ENCODE data around the gene PNMT.
A peak's percentile ranks its signal among the peaks of the same experiment; 100 is the strongest.

Gene PNMT, protein sequence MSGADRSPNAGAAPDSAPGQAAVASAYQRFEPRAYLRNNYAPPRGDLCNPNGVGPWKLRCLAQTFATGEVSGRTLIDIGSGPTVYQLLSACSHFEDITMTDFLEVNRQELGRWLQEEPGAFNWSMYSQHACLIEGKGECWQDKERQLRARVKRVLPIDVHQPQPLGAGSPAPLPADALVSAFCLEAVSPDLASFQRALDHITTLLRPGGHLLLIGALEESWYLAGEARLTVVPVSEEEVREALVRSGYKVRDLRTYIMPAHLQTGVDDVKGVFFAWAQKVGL

DNA sequence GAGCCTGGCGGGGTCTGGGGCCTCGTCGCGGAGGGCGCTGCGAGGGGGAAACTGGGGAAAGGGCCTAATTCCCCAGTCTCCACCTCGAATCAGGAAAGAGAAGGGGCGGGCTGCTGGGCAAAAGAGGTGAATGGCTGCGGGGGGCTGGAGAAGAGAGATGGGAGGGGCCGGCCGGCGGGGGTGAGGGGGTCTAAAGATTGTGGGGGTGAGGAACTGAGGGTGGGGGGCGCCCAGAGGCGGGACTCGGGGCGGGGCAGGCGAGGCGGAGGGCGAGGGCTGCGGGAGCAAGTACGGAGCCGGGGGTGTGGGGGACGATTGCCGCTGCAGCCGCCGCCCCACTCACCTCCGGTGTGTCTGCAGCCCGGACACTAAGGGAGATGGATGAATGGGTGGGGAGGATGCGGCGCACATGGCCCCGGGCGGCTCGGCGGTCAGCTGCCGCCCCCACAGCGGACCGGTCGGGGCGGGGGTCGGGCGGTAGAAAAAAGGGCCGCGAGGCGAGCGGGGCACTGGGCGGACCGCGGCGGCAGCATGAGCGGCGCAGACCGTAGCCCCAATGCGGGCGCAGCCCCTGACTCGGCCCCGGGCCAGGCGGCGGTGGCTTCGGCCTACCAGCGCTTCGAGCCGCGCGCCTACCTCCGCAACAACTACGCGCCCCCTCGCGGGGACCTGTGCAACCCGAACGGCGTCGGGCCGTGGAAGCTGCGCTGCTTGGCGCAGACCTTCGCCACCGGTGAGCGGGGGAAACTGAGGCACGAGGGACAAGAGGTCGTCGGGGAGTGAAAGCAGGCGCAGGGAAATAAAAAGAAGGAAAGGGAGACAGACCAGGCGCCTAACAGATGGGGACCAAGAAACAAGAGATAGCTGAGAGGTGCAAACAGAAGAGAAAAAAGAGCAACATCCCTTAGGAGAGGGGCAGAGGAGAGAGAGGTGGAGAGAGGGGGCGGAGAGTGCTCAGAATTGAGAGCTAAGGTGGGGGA is at the start of gene PNMT:
TSS of gene PNMT (plus strand) at position 509 of the 980 bp plus-strand sequence. CDS start at position 532, 23 bp downstream.
- Histone ChIP-seq H3K9me3 (ENCODE audit: insufficient read depth, low read length) (no peaks in the 10 kb centered on the region), H3K9ac (ENCODE audit: insufficient read length, low read depth) (peak within 1 kb of the TSS; percentile 72), H3K4me1 (ENCODE audit: insufficient read depth, insufficient read length) (peaks cover 33% of the 10 kb centered on the region), H3K27me3 (ENCODE audit: insufficient read depth, insufficient read length) (peaks cover 36% of the 10 kb centered on the region), H3K4me3 (ENCODE audit: insufficient read length, low read depth) (peak within 1 kb of the TSS; percentile 39), H3K36me3 (ENCODE audit: insufficient read depth, insufficient read length, low read length) (no peaks in the 10 kb centered on the region)
- no peak for DNase-seq (ENCODE audit: low read depth, low spot score)
- no peak for TF ChIP-seq YY1 (IDR thresholded peaks at IDR 0.05; ENCODE audit: insufficient read depth, insufficient read length)
- TF ChIP-seq SUZ12 (IDR thresholded peaks at IDR 0.05; ENCODE audit: extremely low read depth, insufficient read depth, insufficient read length), result no peak
- TF ChIP-seq ZNF274 (IDR thresholded peaks at IDR 0.05; ENCODE audit: low read depth, low read length), result no peak

DNA sequence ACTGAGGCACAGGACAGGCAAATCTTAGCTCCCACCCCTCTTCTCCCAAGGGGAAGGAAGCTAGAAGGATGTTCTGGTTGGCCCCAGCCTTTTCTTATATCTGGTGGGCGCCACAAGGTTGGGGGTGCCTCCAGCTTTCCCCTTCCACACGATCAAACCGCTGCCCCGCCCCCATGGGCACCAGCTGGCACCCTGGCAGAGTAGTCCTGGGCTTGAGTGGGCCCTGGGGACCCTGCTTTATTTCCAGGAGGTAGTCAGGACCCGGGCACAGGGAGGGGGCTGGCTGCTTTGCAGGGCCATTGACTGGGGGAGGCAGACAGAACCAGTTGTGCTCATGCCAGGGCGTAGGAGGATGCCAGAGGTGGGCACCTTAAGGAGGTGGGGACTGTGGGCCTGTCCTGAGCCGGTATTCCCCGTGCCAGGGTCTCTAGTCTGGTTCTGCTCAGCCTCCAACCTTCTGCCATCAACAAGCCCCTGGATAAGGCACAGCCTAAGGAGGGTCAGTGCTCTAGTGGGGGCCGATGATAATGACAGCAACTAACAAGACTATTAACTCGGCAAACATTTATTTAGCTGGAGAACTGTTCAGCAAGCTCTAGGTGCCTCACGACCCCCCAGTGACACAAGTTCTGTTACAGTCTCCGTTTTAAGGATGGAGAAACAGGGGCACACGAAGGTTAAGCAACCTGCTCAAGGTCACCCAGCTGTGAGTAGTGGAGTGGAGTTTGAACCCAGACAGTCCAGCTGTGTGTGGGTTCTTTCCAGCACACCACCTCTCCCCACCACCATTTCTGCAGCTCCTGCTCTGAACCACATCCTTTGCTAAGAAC is 49.1 kb upstream of the PNMT start:
- Histone ChIP-seq H3K9ac (ENCODE audit: insufficient read length, low read depth) (no peak overlapping the region), H3K36me3 (ENCODE audit: insufficient read depth, insufficient read length, low read length) (no peaks in the 10 kb centered on the region), H3K27me3 (ENCODE audit: insufficient read depth, insufficient read length) (peaks cover 76% of the 10 kb centered on the region), H3K9me3 (ENCODE audit: insufficient read depth, low read length) (no peaks in the 10 kb centered on the region), H3K4me3 (ENCODE audit: insufficient read length, low read depth) (no peak overlapping the region), H3K4me1 (ENCODE audit: insufficient read depth, insufficient read length) (no peaks in the 10 kb centered on the region)
- no peak for DNase-seq (ENCODE audit: low read depth, low spot score)
- no peak for TF ChIP-seq YY1 (IDR thresholded peaks at IDR 0.05; ENCODE audit: insufficient read depth, insufficient read length)
- TF ChIP-seq SUZ12 (IDR thresholded peaks at IDR 0.05; ENCODE audit: extremely low read depth, insufficient read depth, insufficient read length), result no peak
- TF ChIP-seq ZNF274 (IDR thresholded peaks at IDR 0.05; ENCODE audit: low read depth, low read length), result no peak

GRCh38 chr17:39619786-39620101 is 48.5 kb upstream of the PNMT start:
- no peak overlapping the region for H3K4me3 ChIP-seq (ENCODE audit: insufficient read length, low read depth)
- DNase-seq (ENCODE audit: low read depth, low spot score), result no peak
- TF ChIP-seq YY1 (IDR thresholded peaks at IDR 0.05; ENCODE audit: insufficient read depth, insufficient read length), result no peak
- no peak for TF ChIP-seq SUZ12 (IDR thresholded peaks at IDR 0.05; ENCODE audit: extremely low read depth, insufficient read depth, insufficient read length)
- no peak for TF ChIP-seq ZNF274 (IDR thresholded peaks at IDR 0.05; ENCODE audit: low read depth, low read length)
- peaks cover 74% of the 10 kb centered on the region for H3K27me3 ChIP-seq (ENCODE audit: insufficient read depth, insufficient read length)
- H3K9ac ChIP-seq (ENCODE audit: insufficient read length, low read depth), result no peak overlapping the region
- no peaks in the 10 kb centered on the region for H3K9me3 ChIP-seq (ENCODE audit: insufficient read depth, low read length)
- H3K36me3 ChIP-seq (ENCODE audit: insufficient read depth, insufficient read length, low read length), result no peaks in the 10 kb centered on the region
- H3K4me1 ChIP-seq (ENCODE audit: insufficient read depth, insufficient read length), result no peaks in the 10 kb centered on the region

DNA sequence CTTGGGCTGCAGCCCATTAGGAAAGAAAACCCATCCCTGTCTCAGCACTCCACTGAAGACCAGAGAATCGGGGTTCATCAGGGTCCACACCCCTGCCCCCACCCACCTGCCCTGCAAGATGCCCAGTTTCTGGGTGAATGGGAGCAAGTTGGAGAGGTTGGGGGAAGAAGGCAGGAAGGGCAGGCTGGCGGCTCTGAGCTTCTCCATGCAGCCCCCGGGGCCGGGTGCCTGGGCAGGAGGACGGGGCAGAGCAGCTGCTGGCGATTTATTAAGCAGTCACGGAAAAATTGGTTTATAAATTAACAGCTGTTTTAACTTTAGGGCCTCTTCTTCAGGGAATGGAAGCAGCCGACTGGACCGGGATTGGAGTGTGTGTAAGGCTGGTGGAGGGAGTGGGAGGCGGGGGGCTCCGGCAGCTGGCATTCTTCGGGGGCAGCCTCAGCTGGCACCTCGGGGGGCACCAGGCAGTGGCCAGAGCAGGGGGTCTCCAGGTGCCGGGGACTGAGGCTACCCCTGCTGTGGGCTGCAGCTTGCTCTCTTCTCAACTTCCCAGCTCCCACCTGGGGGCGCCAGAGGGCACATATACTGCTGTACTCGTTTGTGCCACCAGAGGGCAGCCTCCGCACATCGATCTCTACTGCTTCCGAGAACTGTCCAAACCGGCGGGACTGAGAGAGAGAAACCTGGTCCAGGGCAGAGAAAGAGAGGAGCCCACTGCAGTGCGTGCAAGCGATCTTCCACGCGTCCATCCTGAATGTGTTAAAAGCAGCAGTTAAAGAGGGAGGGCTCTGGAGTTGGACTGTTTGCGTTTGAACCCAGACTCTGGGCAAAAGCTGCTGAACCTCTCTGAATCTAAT is 46.5 kb upstream of the PNMT start:
- Histone ChIP-seq H3K36me3 (ENCODE audit: insufficient read depth, insufficient read length, low read length) (no peaks in the 10 kb centered on the region), H3K9ac (ENCODE audit: insufficient read length, low read depth) (no peak overlapping the region), H3K4me3 (ENCODE audit: insufficient read length, low read depth) (no peak overlapping the region), H3K4me1 (ENCODE audit: insufficient read depth, insufficient read length) (peaks cover 4% of the 10 kb centered on the region), H3K9me3 (ENCODE audit: insufficient read depth, low read length) (no peaks in the 10 kb centered on the region), H3K27me3 (ENCODE audit: insufficient read depth, insufficient read length) (peaks cover 76% of the 10 kb centered on the region)
- TF ChIP-seq SUZ12 (IDR thresholded peaks at IDR 0.05; ENCODE audit: extremely low read depth, insufficient read depth, insufficient read length), result no peak
- no peak for TF ChIP-seq ZNF274 (IDR thresholded peaks at IDR 0.05; ENCODE audit: low read depth, low read length)
- no peak for TF ChIP-seq YY1 (IDR thresholded peaks at IDR 0.05; ENCODE audit: insufficient read depth, insufficient read length)
- DNase-seq (ENCODE audit: low read depth, low spot score), result peak; percentile 60

DNA sequence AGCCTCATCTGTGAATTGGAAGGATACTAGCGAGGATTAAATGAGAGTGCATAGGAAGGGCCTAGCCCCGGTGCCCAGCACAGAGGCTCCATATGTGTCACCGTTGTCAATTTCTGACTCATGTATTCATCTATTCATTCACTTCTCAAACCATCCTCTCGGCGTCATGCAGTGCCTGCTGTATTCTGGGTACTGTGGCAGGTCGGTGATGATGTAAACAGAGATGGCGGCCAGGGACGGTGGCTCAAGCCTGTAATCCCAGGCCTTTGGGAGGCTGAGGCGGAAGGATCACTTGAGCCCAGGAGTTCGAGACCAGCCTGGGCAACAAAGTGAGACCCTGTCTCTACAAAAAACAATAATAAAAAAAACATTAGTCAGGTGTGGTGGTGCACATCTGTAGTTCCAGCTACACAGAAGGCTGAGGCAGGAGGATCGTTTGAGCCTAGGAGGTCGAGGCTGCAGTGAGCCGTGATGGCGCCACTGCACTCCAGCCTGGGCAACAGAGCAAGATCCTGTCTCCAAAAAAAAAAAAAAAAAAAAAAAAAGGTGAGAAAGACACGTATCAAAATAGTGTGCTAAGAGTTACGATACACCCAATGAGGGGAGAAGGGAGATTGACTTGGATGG is 45.8 kb upstream of the PNMT start:
- TF ChIP-seq ZNF274 (IDR thresholded peaks at IDR 0.05; ENCODE audit: low read depth, low read length) (no peak), YY1 (IDR thresholded peaks at IDR 0.05; ENCODE audit: insufficient read depth, insufficient read length) (no peak), SUZ12 (IDR thresholded peaks at IDR 0.05; ENCODE audit: extremely low read depth, insufficient read depth, insufficient read length) (no peak)
- no peak overlapping the region for H3K9ac ChIP-seq (ENCODE audit: insufficient read length, low read depth)
- no peaks in the 10 kb centered on the region for H3K9me3 ChIP-seq (ENCODE audit: insufficient read depth, low read length)
- no peak for DNase-seq (ENCODE audit: low read depth, low spot score)
- no peak overlapping the region for H3K4me3 ChIP-seq (ENCODE audit: insufficient read length, low read depth)
- no peaks in the 10 kb centered on the region for H3K36me3 ChIP-seq (ENCODE audit: insufficient read depth, insufficient read length, low read length)
- H3K4me1 ChIP-seq (ENCODE audit: insufficient read depth, insufficient read length), result peaks cover 4% of the 10 kb centered on the region
- H3K27me3 ChIP-seq (ENCODE audit: insufficient read depth, insufficient read length), result peaks cover 76% of the 10 kb centered on the region

Measured in NT2/D1 (cell line).